GM18526 (cell line): ENCODE measurements around the gene PIGN.

ENCODE experiments used
- POLR2A ChIP-seq: IDR thresholded peaks from 3 replicates; pipeline ENCODE4 v1.6.1; 2011; ENCODE audit not compliant: insufficient read length; ENCODE audit errors: extremely low read depth

Gene PIGN

GRCh38 chr18:62054929-62055498 lies 131.8 kb downstream of the PIGN start:
- no peak for TF ChIP-seq POLR2A

DNA sequence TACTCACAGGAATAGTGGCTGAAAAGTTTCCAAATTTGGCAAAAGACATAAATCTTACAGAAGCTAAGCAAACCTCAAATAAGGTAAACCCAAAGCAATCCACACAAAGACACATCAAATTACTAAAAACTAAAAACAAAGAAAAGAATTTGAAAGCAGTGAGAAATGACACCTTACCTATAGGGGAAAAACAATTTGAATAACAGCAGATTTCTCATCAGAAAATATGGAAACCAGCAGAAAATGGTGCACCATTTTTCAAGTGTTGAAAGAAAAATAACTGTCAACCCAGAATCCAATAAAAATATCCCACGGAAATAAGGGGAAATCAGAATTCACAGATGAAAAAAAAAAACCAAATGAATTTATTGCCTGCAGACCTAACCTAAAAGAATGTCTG lies 138.6 kb downstream of the PIGN start:
- TF ChIP-seq POLR2A, result no peak

DNA sequence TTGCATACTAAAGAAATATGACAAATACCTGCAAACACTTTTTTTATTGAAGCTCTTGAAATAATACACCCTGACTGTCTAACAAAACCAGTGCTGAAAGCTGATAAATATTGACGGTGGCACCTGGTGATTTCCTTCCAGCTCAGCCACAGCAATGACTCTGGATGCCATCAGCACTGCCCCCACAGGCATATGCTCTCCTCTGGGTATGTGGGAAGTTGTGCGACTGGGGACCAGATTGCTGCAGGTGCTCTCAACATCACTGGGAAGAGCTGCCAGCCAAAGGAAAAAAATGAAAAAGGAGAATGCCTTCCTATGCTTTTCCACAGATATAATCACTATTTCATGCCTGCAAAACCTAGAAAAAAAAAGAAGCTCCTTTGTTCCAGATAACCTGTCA lies 141.5 kb downstream of the PIGN start:
- no peak for TF ChIP-seq POLR2A

- TF ChIP-seq POLR2A, result no peak
Observed at GRCh38 chr18:62044490-62045000, 142.3 kb downstream of the PIGN start.

- no peak for TF ChIP-seq POLR2A
Observed at GRCh38 chr18:62037989-62038778, 148.7 kb downstream of the PIGN start.

DNA sequence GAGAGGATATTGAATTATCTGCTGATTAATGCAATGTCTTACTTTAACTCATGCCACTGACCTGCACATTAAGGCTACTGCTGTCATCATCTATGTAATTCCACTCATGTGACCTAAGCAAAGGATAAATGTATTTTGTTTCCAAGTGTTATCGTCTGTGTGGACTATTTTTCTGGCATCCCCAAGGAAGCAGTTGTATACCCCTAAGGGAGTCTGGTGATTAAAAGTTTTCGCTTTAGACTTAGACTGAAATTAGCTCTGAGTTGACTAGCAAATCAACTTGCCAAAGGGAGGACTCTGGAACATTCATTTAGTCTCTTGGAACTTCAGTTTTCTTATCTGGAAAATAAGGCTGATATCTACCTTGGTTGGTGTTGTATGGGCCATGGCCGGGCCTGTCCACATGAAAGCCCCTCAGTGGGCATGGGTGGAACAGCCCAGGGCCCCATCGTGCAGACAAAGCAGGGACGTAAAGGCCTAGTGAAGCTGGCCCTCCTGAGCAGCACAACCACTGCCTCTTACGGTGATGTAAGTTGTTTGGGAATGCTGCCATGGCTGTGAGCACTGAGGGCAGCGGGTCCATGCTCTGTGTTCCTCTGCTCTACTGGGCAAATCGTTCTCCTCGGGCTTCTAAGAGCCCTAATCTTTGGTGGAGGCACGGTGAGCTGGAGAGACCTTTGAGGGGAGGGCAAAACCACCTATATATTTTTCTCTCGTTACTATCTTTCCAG lies 149.7 kb downstream of the PIGN start:
- TF ChIP-seq POLR2A, result no peak

GRCh38 chr18:62033756-62034155 lies 153.1 kb downstream of the PIGN start:
- no peak for TF ChIP-seq POLR2A

GRCh38 chr18:62033207-62033606 lies 153.6 kb downstream of the PIGN start:
- TF ChIP-seq POLR2A, result no peak

DNA sequence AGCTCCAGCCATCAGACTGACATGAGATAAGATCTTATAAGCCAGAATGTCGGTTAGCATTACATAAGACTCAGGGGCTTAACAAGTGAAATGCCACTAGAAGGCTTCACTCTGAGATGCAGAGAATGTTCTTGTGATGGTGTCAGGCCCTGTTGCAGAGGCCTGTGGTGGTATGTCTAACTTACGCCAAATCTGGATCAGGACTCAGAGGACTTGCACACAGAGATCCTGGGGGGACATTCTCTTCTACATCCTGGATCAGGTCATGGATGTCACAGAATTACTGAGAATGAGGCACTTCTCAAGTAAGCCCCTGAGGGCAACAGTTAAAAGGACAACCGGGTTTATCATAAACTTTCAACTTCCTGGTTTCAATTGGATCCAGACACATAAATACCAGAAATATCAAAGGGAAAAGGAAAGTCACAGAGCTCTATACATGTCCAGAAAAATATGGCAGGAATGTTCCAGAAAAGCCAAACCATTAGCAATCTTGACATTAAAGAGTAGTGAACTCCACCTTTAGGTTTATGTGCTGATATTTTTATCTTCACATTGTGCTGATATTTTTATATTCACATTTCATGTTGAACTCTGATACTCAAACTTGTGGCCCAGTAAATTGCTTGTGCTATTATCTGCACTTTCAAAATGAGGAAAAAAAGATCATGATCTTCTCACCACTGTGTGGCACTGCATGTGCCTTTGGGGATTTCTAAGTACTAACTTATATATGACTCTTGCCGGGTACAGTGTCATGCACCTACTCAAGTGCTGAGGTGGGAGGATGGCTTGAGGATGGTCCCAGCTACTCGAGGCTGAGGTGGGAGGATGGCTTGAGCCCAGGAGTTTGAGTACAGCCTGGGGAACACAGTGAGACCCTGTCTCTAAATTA lies 156.5 kb downstream of the PIGN start:
- no peak for TF ChIP-seq POLR2A

DNA sequence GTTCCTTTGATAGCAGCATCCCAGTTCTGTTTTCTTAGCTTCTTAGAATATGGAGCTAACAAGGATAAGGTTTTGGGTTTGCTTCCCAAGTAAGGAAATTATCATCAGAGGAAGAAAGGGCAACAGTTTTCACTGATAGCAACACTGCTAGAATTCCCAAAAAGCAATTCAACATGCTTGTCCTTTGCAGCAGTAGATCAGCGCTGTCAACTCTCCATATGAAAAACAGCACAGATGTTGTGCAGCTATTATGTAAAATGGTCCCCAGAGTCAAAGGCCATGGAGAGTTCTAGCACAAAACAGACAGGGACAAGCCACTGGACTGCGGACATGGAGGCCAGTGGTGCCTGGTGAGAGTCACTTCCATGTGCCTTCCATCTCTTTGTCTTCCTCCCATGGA lies 158.1 kb downstream of the PIGN start:
- TF ChIP-seq POLR2A, result no peak

- TF ChIP-seq POLR2A, result no peak
Observed at GRCh38 chr18:62027914-62028520, 158.8 kb downstream of the PIGN start.

DNA sequence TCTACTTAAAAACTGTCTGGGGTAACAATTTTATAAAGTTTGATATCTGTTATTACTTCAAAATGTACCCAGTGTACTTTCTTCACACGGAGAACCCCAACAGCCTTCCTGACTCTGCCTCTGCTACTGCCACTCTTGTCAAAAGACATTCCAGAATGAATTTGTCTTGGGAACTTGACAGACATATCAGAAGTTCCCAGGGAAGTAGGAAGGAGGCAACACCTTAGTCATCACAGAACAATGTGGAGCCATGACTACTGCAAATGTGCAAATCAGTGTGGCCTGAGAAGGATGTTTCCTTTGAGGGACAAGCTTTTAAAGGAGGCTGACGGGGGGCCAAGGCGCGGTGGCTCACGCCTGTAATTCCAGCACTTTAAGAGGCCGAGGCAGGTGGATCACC lies 160.3 kb downstream of the PIGN start:
- no peak for TF ChIP-seq POLR2A

GRCh38 chr18:62024983-62025382 lies 161.9 kb downstream of the PIGN start:
- TF ChIP-seq POLR2A, result no peak

- TF ChIP-seq POLR2A, result no peak
Observed at GRCh38 chr18:62023536-62023935, 163.3 kb downstream of the PIGN start.

DNA sequence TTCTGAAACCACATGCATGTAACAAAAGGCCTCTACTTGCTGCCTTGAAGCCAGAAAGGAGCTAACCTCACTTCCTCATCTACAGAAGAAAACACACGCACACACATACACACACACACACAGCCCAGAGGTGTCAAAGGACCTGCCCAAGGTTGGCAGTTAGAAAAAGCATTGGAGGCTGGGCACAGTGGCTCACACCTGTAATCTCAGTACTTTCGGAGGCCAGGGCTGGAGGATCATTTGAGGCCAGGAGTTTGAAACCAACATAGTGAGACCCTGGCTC lies 168.2 kb downstream of the PIGN start:
- TF ChIP-seq POLR2A, result no peak
